Skin epidermis (tissue), 12 donors: ENCODE results near the gene ABCA9.
"Not testable (repeated sequence)": the region's sequence is repeated elsewhere in the genome, so short reads cannot be mapped to it uniquely, and the experiment has no call there.

ENCODE experiments used
- H3K27ac ChIP-seq, 21 experiments: fragments of 200-600 bp; sonication (generic) in 11 of 21; one replicate each; pipeline ENCODE4 v1.5.0; 2020; ENCODE audit warnings: mild to moderate bottlenecking in 3 of 21, inconsistent platforms in 2 of 21, moderate library complexity in 2 of 21
- H3K4me3 ChIP-seq, 7 experiments: fragments of 200-600 bp; sonication (generic) in 2 of 7; one replicate each; pipeline ENCODE4 v1.5.0; 2020; ENCODE audit warnings: inconsistent platforms in 2 of 7, mild to moderate bottlenecking in 2 of 7, moderate library complexity in 1 of 7

Gene ABCA9, protein sequence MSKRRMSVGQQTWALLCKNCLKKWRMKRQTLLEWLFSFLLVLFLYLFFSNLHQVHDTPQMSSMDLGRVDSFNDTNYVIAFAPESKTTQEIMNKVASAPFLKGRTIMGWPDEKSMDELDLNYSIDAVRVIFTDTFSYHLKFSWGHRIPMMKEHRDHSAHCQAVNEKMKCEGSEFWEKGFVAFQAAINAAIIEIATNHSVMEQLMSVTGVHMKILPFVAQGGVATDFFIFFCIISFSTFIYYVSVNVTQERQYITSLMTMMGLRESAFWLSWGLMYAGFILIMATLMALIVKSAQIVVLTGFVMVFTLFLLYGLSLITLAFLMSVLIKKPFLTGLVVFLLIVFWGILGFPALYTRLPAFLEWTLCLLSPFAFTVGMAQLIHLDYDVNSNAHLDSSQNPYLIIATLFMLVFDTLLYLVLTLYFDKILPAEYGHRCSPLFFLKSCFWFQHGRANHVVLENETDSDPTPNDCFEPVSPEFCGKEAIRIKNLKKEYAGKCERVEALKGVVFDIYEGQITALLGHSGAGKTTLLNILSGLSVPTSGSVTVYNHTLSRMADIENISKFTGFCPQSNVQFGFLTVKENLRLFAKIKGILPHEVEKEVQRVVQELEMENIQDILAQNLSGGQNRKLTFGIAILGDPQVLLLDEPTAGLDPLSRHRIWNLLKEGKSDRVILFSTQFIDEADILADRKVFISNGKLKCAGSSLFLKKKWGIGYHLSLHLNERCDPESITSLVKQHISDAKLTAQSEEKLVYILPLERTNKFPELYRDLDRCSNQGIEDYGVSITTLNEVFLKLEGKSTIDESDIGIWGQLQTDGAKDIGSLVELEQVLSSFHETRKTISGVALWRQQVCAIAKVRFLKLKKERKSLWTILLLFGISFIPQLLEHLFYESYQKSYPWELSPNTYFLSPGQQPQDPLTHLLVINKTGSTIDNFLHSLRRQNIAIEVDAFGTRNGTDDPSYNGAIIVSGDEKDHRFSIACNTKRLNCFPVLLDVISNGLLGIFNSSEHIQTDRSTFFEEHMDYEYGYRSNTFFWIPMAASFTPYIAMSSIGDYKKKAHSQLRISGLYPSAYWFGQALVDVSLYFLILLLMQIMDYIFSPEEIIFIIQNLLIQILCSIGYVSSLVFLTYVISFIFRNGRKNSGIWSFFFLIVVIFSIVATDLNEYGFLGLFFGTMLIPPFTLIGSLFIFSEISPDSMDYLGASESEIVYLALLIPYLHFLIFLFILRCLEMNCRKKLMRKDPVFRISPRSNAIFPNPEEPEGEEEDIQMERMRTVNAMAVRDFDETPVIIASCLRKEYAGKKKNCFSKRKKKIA (N-terminal part only)

GRCh38 chr17:69060822-69061221 lies at the start of gene ABCA9:
Gene ABCA9 (minus strand): TSS chr17:69060927. CDS start chr17:69051126, 9,801 bp downstream.
- peak within 1 kb of the TSS in 6 of 21 experiments; percentile 15 to 54 (median 32) for H3K27ac ChIP-seq
- H3K4me3 ChIP-seq, result no peak within 1 kb of the TSS

DNA sequence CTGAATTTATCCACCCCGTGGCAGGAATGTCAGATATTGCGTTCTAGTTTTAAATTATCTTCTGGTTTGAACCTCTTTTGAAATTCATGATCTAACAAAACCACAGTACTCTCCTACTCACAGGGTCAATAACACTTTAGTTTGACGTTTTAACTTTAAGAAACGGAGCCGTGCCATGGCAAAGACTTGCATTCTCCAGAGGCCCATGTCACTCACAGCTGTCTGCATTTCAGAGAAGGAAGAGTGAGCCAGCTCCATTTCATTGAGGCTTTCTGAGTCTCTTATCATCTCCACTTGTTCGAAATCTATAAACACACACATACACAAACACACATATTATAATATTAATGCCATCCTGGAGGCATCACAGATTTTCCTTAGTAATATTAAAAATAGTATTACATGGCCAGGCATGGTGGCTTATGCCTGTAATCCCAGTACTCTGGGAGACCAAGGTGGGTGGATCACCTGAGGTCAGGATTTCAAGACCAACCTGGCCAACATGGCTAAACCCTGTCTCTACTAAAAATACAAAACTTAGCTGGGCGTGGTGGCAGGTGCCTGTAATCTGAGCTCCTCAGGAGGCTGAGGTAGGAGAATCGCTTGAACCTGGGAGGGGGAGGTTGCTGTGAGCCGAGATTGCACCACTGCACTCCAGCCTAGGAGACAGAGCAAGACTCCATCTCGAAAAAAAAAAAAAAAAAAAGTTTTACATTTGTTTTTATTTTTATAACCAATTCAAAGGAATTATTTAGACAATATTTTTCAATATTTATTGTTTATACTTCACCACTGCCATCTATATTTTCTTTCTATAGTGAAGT lies 45.4 kb upstream of the ABCA9 start:
- Histone ChIP-seq H3K4me3 (no peak overlapping the region), H3K27ac (no peak overlapping the region)

GRCh38 chr17:69103557-69104233 lies 43.0 kb upstream of the ABCA9 start:
- Histone ChIP-seq H3K27ac (no peak overlapping the region), H3K4me3 (no peak overlapping the region)

GRCh38 chr17:69098625-69099024 lies 37.9 kb upstream of the ABCA9 start:
- Histone ChIP-seq H3K27ac (peak overlapping the region in 1 of 21 experiments; percentile 53), H3K4me3 (no peak overlapping the region)

- peak overlapping the region in 1 of 21 experiments; percentile 20 for H3K27ac ChIP-seq
- no peak overlapping the region for H3K4me3 ChIP-seq
Observed at GRCh38 chr17:69096541-69096940, 35.8 kb upstream of the ABCA9 start.

DNA sequence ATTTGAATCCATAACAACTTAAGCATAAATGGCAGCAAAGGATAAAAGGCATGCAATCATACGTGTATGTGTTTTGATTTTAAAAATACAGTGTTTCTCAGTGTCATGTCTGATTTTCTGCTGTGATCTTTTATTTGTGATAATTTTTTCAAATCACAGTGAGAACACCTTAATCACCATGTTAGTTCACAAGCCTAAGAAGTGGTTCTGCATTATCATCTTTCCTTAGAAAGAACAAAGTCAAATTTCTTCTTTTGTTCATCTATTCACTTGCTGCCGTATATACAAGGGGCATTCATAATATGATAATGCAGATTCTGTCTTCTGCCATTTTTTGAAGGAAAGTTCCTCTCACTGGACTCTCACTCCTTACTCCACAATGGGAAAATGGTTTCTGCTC lies 33.3 kb upstream of the ABCA9 start:
- no peak overlapping the region for H3K4me3 ChIP-seq
- H3K27ac ChIP-seq, result peak overlapping the region in 1 of 21 experiments; percentile 44

DNA sequence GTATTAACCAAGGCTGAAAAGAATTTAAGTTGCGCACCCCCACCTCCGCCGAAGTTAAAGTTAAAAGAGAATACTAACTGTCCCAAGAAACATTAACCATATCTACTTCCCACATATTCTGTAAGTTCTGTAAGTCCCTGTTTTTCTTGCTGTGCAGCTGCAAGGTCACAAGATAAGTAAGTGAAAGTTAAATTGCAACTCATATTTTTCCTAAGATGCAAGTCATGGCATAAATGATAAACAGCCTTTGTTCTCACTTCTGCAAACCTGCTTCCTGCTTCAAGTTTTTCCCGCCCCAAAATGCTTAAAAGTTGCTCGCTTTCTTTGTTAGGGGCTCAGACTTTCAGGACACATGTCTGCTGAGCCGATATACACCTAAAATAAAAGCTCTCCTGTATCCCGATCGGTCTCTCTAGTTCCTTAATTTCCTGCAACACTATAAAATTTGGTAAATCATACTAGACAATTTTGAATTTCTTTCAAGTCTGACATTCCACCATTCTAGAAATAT lies 32.6 kb upstream of the ABCA9 start:
- H3K4me3 ChIP-seq, result no peak overlapping the region
- peak overlapping the region in 1 of 21 experiments; percentile 44 for H3K27ac ChIP-seq

GRCh38 chr17:69090365-69090764 lies 29.6 kb upstream of the ABCA9 start:
- no peak overlapping the region for H3K4me3 ChIP-seq
- no peak overlapping the region for H3K27ac ChIP-seq

- H3K4me3 ChIP-seq, result no peak overlapping the region
- no peak overlapping the region for H3K27ac ChIP-seq
Observed at GRCh38 chr17:69088643-69089200, 28.0 kb upstream of the ABCA9 start.

- H3K4me3 ChIP-seq, result no peak overlapping the region
- H3K27ac ChIP-seq, result no peak overlapping the region
Observed at GRCh38 chr17:69086641-69087040, 25.9 kb upstream of the ABCA9 start.

GRCh38 chr17:69084911-69085310 lies 24.2 kb upstream of the ABCA9 start:
- Histone ChIP-seq H3K27ac (no peak overlapping the region), H3K4me3 (no peak overlapping the region)

- Histone ChIP-seq H3K27ac (no peak overlapping the region), H3K4me3 (no peak overlapping the region)
Observed at GRCh38 chr17:69082696-69083095, 22.0 kb upstream of the ABCA9 start.

GRCh38 chr17:69078864-69079263 lies 18.1 kb upstream of the ABCA9 start:
- Histone ChIP-seq H3K4me3 (no peak overlapping the region), H3K27ac (no peak overlapping the region)

GRCh38 chr17:69075823-69076222 lies 15.1 kb upstream of the ABCA9 start:
- H3K4me3 ChIP-seq, result no peak overlapping the region
- no peak overlapping the region for H3K27ac ChIP-seq

- not testable (repeated sequence) for H3K27ac ChIP-seq, H3K4me3 ChIP-seq
Observed at GRCh38 chr17:69073392-69073791, 12.7 kb upstream of the ABCA9 start.

DNA sequence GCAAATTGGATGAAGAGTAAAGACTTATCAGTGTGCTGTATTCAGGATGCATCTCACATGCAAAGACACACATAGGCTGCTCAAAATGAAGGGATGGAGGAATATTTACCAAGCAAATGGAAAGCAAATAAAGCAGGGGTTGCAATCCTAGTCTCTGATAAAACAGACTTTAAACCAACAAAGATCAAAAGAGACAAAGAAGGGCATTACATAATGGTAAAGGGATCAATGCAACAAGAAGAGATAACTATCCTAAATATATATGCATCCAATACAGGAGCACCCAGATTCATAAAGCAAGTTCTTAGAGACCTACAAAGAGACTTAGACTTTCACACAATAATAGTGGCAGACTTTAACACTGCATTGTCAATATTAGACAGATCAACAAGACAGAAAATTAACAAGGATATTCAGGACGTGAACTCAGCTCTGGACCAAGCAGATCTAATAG lies 12.1 kb upstream of the ABCA9 start:
- not testable (repeated sequence) for H3K27ac ChIP-seq, H3K4me3 ChIP-seq

GRCh38 chr17:69071233-69071586 lies 10.5 kb upstream of the ABCA9 start:
- H3K27ac ChIP-seq, result peak overlapping the region in 1 of 21 experiments; percentile 28
- H3K4me3 ChIP-seq, result not testable (repeated sequence)
